OCI-M2 (cell line): ENCODE measurements around the gene CPLX1.

Source experiments
- DNase-seq: peaks from one replicate; lab custom pipeline; 2025; ENCODE audit not compliant: unreplicated experiment; lab: John Stamatoyannopoulos, UW

Gene CPLX1

GRCh38 chr4:856225-856901, 30.4 kb upstream of the CPLX1 start:
- no peak for DNase-seq

- no peak for DNase-seq
Measured at GRCh38 chr4:855880-856224, 29.9 kb upstream of the CPLX1 start.

- DNase-seq, result no peak
Measured at GRCh38 chr4:854356-854755, 28.4 kb upstream of the CPLX1 start.

GRCh38 chr4:853416-853781, 27.5 kb upstream of the CPLX1 start:
- DNase-seq, result no peak

- DNase-seq, result no peak
Measured at GRCh38 chr4:851701-852430, 25.9 kb upstream of the CPLX1 start.

GRCh38 chr4:850323-850945, 24.5 kb upstream of the CPLX1 start:
- no peak for DNase-seq

- no peak for DNase-seq
Measured at GRCh38 chr4:849478-850175, 23.7 kb upstream of the CPLX1 start.

- DNase-seq, result no peak
Measured at GRCh38 chr4:848803-849477, 23.0 kb upstream of the CPLX1 start.

GRCh38 chr4:848307-848691, 22.4 kb upstream of the CPLX1 start:
- no peak for DNase-seq

- DNase-seq, result no peak
Measured at GRCh38 chr4:845836-846251, 19.9 kb upstream of the CPLX1 start.

GRCh38 chr4:845233-845835, 19.4 kb upstream of the CPLX1 start:
- no peak for DNase-seq

- no peak for DNase-seq
Measured at GRCh38 chr4:844752-845232, 18.9 kb upstream of the CPLX1 start.

- no peak for DNase-seq
Measured at GRCh38 chr4:839675-840443, 13.9 kb upstream of the CPLX1 start.

GRCh38 chr4:837772-838171, 11.8 kb upstream of the CPLX1 start:
- no peak for DNase-seq

- DNase-seq, result no peak
Measured at GRCh38 chr4:836750-837301, 10.9 kb upstream of the CPLX1 start.

- no peak for DNase-seq
Measured at GRCh38 chr4:836003-836511, 10.1 kb upstream of the CPLX1 start.

GRCh38 chr4:835148-836002, 9.4 kb upstream of the CPLX1 start:
- no peak for DNase-seq

- no peak for DNase-seq
Measured at GRCh38 chr4:834368-835147, 8.6 kb upstream of the CPLX1 start.
